Body of pancreas (tissue), 4 donors: ENCODE results near the gene TENT4A.

Experiments
- POLR2A ChIP-seq, 3 donors: fragments of 450-650 bp; IDR thresholded peaks; one replicate each; pipeline ENCODE4 v1.6.1; 2016; ENCODE audit warnings: antibody characterized with exemption in 3 of 3, mild to moderate bottlenecking in 2 of 3
- TF ChIP-seq, protein P1 (sequence below), 7 experiments: fragments of 450-650 bp in 4 of 7; fragments of 200-600 bp in 3 of 7; sonication (generic) in 3 of 7; IDR thresholded peaks; one replicate each; pipeline ENCODE4 v1.5.1; 2016 to 2019; ENCODE audit warnings: antibody characterized with exemption in 7 of 7

DNA sequence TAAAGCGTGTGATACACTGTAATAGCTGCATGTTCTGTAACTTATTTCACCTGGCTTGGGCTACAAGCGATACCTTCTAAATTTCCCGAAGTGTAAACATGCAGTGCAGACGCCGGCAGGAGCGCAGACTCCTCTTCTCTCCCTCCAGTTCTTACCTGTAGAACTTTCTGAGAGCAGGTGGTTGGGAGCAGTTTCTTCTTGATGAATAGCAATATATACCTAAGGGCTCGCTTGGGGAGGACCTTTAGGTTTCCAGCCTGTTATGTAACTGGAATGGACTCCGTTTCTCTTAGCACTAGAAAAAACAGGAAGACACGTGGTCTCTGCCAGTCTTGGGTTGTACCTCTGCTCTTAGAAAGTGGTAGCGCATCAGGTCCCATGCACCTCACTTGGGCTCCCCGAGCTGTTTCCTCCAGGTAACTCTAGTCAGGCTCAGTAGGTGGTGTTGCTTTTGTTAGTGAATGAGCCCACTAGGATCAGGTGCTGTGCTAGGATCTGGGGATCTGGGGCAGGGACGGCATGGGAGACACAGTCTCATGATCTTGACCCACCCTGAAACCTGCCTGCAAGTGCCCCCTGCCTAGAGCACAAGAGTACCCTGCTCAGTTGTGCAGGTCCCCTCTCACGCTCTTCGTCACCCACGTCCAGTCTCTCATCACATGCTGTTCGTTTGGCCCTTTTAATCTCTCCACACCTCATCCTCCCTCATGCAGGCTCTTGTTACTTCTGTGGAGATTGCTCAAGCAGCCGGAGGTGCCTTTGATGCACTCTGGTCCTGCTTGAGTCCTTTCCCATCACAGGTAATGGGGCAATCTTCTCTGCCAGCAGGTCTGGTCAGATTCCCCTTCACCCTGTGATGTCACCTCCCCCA is 2.8 kb downstream of the TENT4A start:
- TF ChIP-seq, protein P1, sequence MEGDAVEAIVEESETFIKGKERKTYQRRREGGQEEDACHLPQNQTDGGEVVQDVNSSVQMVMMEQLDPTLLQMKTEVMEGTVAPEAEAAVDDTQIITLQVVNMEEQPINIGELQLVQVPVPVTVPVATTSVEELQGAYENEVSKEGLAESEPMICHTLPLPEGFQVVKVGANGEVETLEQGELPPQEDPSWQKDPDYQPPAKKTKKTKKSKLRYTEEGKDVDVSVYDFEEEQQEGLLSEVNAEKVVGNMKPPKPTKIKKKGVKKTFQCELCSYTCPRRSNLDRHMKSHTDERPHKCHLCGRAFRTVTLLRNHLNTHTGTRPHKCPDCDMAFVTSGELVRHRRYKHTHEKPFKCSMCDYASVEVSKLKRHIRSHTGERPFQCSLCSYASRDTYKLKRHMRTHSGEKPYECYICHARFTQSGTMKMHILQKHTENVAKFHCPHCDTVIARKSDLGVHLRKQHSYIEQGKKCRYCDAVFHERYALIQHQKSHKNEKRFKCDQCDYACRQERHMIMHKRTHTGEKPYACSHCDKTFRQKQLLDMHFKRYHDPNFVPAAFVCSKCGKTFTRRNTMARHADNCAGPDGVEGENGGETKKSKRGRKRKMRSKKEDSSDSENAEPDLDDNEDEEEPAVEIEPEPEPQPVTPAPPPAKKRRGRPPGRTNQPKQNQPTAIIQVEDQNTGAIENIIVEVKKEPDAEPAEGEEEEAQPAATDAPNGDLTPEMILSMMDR (IDR thresholded peaks at IDR 0.05): no peak
- TF ChIP-seq POLR2A (IDR thresholded peaks at IDR 0.05): no peak
